Mucosa of stomach (tissue), 1 donor: ENCODE results near the gene UMAD1.
A peak's percentile ranks its signal among the peaks of the same experiment; 100 is the strongest.

Source experiments
- H3K27me3 ChIP-seq: one replicate; pipeline ENCODE4 v1.7.0; 2013; ENCODE audit warnings: mild to moderate bottlenecking, low read length; ENCODE audit not compliant: control insufficient read depth, insufficient read depth
- H3K36me3 ChIP-seq: one replicate; pipeline ENCODE4 v1.7.0; 2013; ENCODE audit warnings: low read length; ENCODE audit not compliant: control insufficient read depth, insufficient read depth
- H3K4me1 ChIP-seq: one replicate; pipeline ENCODE4 v1.7.0; 2013; ENCODE audit warnings: mild to moderate bottlenecking, low read length; ENCODE audit not compliant: control insufficient read depth, insufficient read depth
- H3K4me3 ChIP-seq: one replicate; pipeline ENCODE4 v1.7.0; 2013; ENCODE audit warnings: low read length
- H3K9ac ChIP-seq: one replicate; pipeline ENCODE4 v1.7.0; 2013; ENCODE audit warnings: mild to moderate bottlenecking, low read length, moderate library complexity
- H3K9me3 ChIP-seq: one replicate; pipeline ENCODE4 v1.7.0; 2013; ENCODE audit warnings: mild to moderate bottlenecking, low read length, moderate library complexity; ENCODE audit not compliant: control insufficient read depth
- donor health status: Pancreatic carcinoma.

Gene UMAD1

GRCh38 chr7:7628476-7628875 lies 12.1 kb upstream of the UMAD1 start:
- H3K9me3 ChIP-seq: no peaks in the 10 kb centered on the region
- no peak overlapping the region for H3K4me3 ChIP-seq

GRCh38 chr7:7630626-7631329 lies 9.8 kb upstream of the UMAD1 start:
- Histone ChIP-seq H3K36me3 (no peaks in the 10 kb centered on the region), H3K4me3 (no peak overlapping the region), H3K9me3 (no peaks in the 10 kb centered on the region), H3K27me3 (no peaks in the 10 kb centered on the region), H3K4me1 (no peaks in the 10 kb centered on the region), H3K9ac (no peak overlapping the region)

More at GRCh38 chr7:7628476-7628875, 12.1 kb upstream of the UMAD1 start:
- Histone ChIP-seq H3K4me1 (no peaks in the 10 kb centered on the region), H3K27me3 (no peaks in the 10 kb centered on the region), H3K9ac (no peak overlapping the region), H3K36me3 (no peaks in the 10 kb centered on the region)

GRCh38 chr7:7639421-7639820 lies 1.1 kb upstream of the UMAD1 start:
- no peaks in the 10 kb centered on the region for H3K36me3 ChIP-seq
- H3K9ac ChIP-seq: peak overlapping the region; percentile 74
- no peaks in the 10 kb centered on the region for H3K9me3 ChIP-seq
- H3K27me3 ChIP-seq: no peaks in the 10 kb centered on the region
- peaks cover 5% of the 10 kb centered on the region for H3K4me1 ChIP-seq
- peak overlapping the region; percentile 62 for H3K4me3 ChIP-seq

GRCh38 chr7:7639847-7640220 lies 718 bp upstream of the UMAD1 start:
- peaks cover 5% of the 10 kb centered on the region for H3K4me1 ChIP-seq
- no peaks in the 10 kb centered on the region for H3K36me3 ChIP-seq
- H3K27me3 ChIP-seq: no peaks in the 10 kb centered on the region
- no peaks in the 10 kb centered on the region for H3K9me3 ChIP-seq
- peak overlapping the region; percentile 62 for H3K4me3 ChIP-seq
- H3K9ac ChIP-seq: peak overlapping the region; percentile 74

GRCh38 chr7:7641129-7641663 lies 644 bp downstream of the UMAD1 start:
- Histone ChIP-seq H3K9ac (peak overlapping the region; percentile 70), H3K36me3 (no peaks in the 10 kb centered on the region), H3K27me3 (no peaks in the 10 kb centered on the region), H3K9me3 (no peaks in the 10 kb centered on the region), H3K4me3 (peak overlapping the region; percentile 68), H3K4me1 (peaks cover 5% of the 10 kb centered on the region)

GRCh38 chr7:7642081-7642480 lies 1.5 kb downstream of the UMAD1 start:
- no peaks in the 10 kb centered on the region for H3K36me3 ChIP-seq
- H3K9ac ChIP-seq: no peak overlapping the region
- H3K9me3 ChIP-seq: no peaks in the 10 kb centered on the region
- no peaks in the 10 kb centered on the region for H3K27me3 ChIP-seq
- H3K4me1 ChIP-seq: peaks cover 5% of the 10 kb centered on the region
- no peak overlapping the region for H3K4me3 ChIP-seq

GRCh38 chr7:7647495-7648036 lies 7.0 kb downstream of the UMAD1 start:
- no peak overlapping the region for H3K9ac ChIP-seq
- no peaks in the 10 kb centered on the region for H3K27me3 ChIP-seq
- H3K4me3 ChIP-seq: no peak overlapping the region
- H3K36me3 ChIP-seq: no peaks in the 10 kb centered on the region
- no peaks in the 10 kb centered on the region for H3K4me1 ChIP-seq
- H3K9me3 ChIP-seq: no peaks in the 10 kb centered on the region

GRCh38 chr7:7650682-7651206 lies 10.2 kb downstream of the UMAD1 start:
- Histone ChIP-seq H3K27me3 (no peaks in the 10 kb centered on the region), H3K4me1 (no peaks in the 10 kb centered on the region), H3K9me3 (no peaks in the 10 kb centered on the region), H3K9ac (no peak overlapping the region), H3K4me3 (no peak overlapping the region), H3K36me3 (no peaks in the 10 kb centered on the region)

- H3K9me3 ChIP-seq: no peaks in the 10 kb centered on the region
- H3K36me3 ChIP-seq: no peaks in the 10 kb centered on the region
- no peak overlapping the region for H3K4me3 ChIP-seq
- no peaks in the 10 kb centered on the region for H3K4me1 ChIP-seq
- H3K9ac ChIP-seq: no peak overlapping the region
- H3K27me3 ChIP-seq: no peaks in the 10 kb centered on the region
These were observed 10.9 kb downstream of the UMAD1 start for GRCh38 chr7:7651479-7651878.

- Histone ChIP-seq H3K9ac (no peak overlapping the region), H3K36me3 (no peaks in the 10 kb centered on the region), H3K9me3 (no peaks in the 10 kb centered on the region), H3K27me3 (no peaks in the 10 kb centered on the region), H3K4me1 (no peaks in the 10 kb centered on the region), H3K4me3 (no peak overlapping the region)
These were observed 12.4 kb downstream of the UMAD1 start for GRCh38 chr7:7652798-7653540.

GRCh38 chr7:7653593-7654187 lies 13.1 kb downstream of the UMAD1 start:
- H3K4me3 ChIP-seq: no peak overlapping the region
- H3K9ac ChIP-seq: no peak overlapping the region
- H3K4me1 ChIP-seq: no peaks in the 10 kb centered on the region
- no peaks in the 10 kb centered on the region for H3K27me3 ChIP-seq
- H3K9me3 ChIP-seq: no peaks in the 10 kb centered on the region
- H3K36me3 ChIP-seq: no peaks in the 10 kb centered on the region
